HEK293 (cell line): ENCODE data around the gene TMEM98.

ENCODE experiments used
- CTCF ChIA-PET: fragments of 350-600 bp; formaldehyde crosslinking; extraction: SDS; loops from one replicate; lab custom pipeline; 2021; ENCODE audit warnings: antibody characterized with exemption; lab: Yijun Ruan, JAX
- POLR2A ChIA-PET: fragments of 300-600 bp; formaldehyde crosslinking; extraction: SDS; loops from one replicate; lab custom pipeline; 2020; ENCODE audit warnings: antibody characterized with exemption, inconsistent platforms; lab: Yijun Ruan, JAX
- H3K27ac ChIP-seq: fragments of 200-500 bp; sonication (Bioruptor generic); 2 replicates; pipeline ENCODE4 v1.5.1; 2014; ENCODE audit warnings: low read depth, low read length, control low read depth, inconsistent platforms; ENCODE audit errors: extremely low read depth
- H3K36me3 ChIP-seq, 2 experiments: fragments of 200-500 bp in 1 of 2; sonication (Bioruptor generic) in 1 of 2; 1 replicate in 1 of 2; 2 replicates in 1 of 2; pipeline ENCODE4 v1.5.1; 2014 to 2017; ENCODE audit warnings: inconsistent platforms in 2 of 2, low read length in 2 of 2; ENCODE audit not compliant: control insufficient read depth in 2 of 2, insufficient read depth in 1 of 2
- H3K4me1 ChIP-seq: fragments of 200-500 bp; sonication (Bioruptor generic); 2 replicates; pipeline ENCODE4 v1.5.1; 2014; ENCODE audit warnings: mild to moderate bottlenecking, low read length, inconsistent platforms; ENCODE audit not compliant: control insufficient read depth, insufficient read depth
- H3K4me3 ChIP-seq: 2 replicates; pipeline ENCODE4 v1.5.1; 2011; ENCODE audit warnings: low read depth, mild to moderate bottlenecking, control low read depth, low read length, moderate library complexity
- H3K9me3 ChIP-seq: fragments of 200-500 bp; sonication (Bioruptor generic); 2 replicates; pipeline ENCODE4 v1.5.1; 2014; ENCODE audit warnings: low read depth, low read length, inconsistent platforms; ENCODE audit not compliant: control insufficient read depth, insufficient read depth
- BCL6B ChIP-seq: fragments of 450-650 bp; formaldehyde crosslinking; IDR thresholded peaks from 2 replicates; pipeline ENCODE4 v1.5.1; 2017; ENCODE audit warnings: missing biosample characterization, missing genetic modification characterization
- TCF7L2 ChIP-seq: IDR thresholded peaks from 2 replicates; pipeline ENCODE4 v1.6.1; 2011; ENCODE audit warnings: low read depth, mild to moderate bottlenecking, inconsistent platforms, low read length, moderate library complexity, borderline replicate concordance
- TRIM28 ChIP-seq: IDR thresholded peaks from 2 replicates; pipeline ENCODE4 v1.6.1; 2011; ENCODE audit warnings: low read length, control low read depth, borderline replicate concordance
- ZBTB11 ChIP-seq: fragments of 450-650 bp; formaldehyde crosslinking; conservative IDR thresholded peaks from 2 replicates; pipeline ENCODE4 v1.5.1; 2016; ENCODE audit warnings: low read depth, missing biosample characterization, missing genetic modification characterization
- ZBTB48 ChIP-seq: fragments of 450-650 bp; formaldehyde crosslinking; IDR thresholded peaks from 2 replicates; pipeline ENCODE4 v1.5.1; 2016; ENCODE audit warnings: missing biosample characterization, missing genetic modification characterization
- ZIC2 ChIP-seq: fragments of 450-650 bp; formaldehyde crosslinking; IDR thresholded peaks from 2 replicates; pipeline ENCODE4 v1.5.1; 2016; ENCODE audit warnings: missing biosample characterization, missing genetic modification characterization
- ZNF121 ChIP-seq: fragments of 450-650 bp; formaldehyde crosslinking; IDR thresholded peaks from 2 replicates; pipeline ENCODE4 v1.5.1; 2016; ENCODE audit warnings: missing biosample characterization, missing genetic modification characterization
- ZNF335 ChIP-seq: fragments of 450-650 bp; formaldehyde crosslinking; conservative IDR thresholded peaks from 2 replicates; pipeline ENCODE4 v1.5.1; 2016; ENCODE audit warnings: missing biosample characterization, missing genetic modification characterization
- ZNF423 ChIP-seq: fragments of 450-650 bp; formaldehyde crosslinking; IDR thresholded peaks from 2 replicates; pipeline ENCODE4 v1.5.1; 2016; ENCODE audit warnings: missing biosample characterization, missing genetic modification characterization
- ZNF473 ChIP-seq: fragments of 450-650 bp; formaldehyde crosslinking; IDR thresholded peaks from 2 replicates; pipeline ENCODE4 v1.5.1; 2017; ENCODE audit warnings: missing biosample characterization, missing genetic modification characterization
- ZNF48 ChIP-seq: fragments of 450-650 bp; formaldehyde crosslinking; IDR thresholded peaks from 2 replicates; pipeline ENCODE4 v1.5.1; 2016; ENCODE audit warnings: missing biosample characterization, missing genetic modification characterization
- ZNF623 ChIP-seq: fragments of 450-650 bp; formaldehyde crosslinking; IDR thresholded peaks from 2 replicates; pipeline ENCODE4 v1.5.1; 2016; ENCODE audit warnings: missing biosample characterization, missing genetic modification characterization
- ZNF76 ChIP-seq: fragments of 450-650 bp; formaldehyde crosslinking; IDR thresholded peaks from 2 replicates; pipeline ENCODE4; 2016; ENCODE audit warnings: low read depth, missing biosample characterization, missing genetic modification characterization, borderline replicate concordance
- ZSCAN18 ChIP-seq: fragments of 450-650 bp; formaldehyde crosslinking; IDR thresholded peaks from 2 replicates; pipeline ENCODE4 v1.5.1; 2016; ENCODE audit warnings: missing biosample characterization, missing genetic modification characterization
- TF ChIP-seq, protein P1 (sequence below): fragments of 450-650 bp; formaldehyde crosslinking; IDR thresholded peaks from 2 replicates; pipeline ENCODE4 v1.5.1; 2016; ENCODE audit warnings: missing biosample characterization, missing genetic modification characterization, borderline replicate concordance

TMEM98 gene

DNA sequence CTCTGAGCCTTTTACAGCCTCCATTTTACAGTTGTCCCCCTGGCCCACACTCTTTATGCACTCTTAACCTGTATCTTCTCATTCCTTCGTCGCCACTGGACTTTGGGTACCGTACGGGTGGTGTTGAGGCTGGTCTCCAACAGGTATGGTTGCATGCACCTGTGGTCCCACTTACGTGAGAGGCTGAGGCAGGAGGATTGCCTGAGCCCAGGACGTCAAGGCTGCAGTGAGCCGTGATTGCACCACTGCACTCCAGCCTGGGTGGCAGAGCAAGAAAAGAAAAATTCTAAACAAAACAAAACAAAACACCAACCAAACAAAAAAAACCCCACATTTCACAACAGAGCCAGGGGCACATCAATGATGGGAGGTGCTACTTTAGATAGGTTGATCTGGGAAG lies 14.4 kb upstream of the TMEM98 start (continued):
- TF ChIP-seq ZBTB11 (tag by site-specific recombination) (no peak), TRIM28 (no peak), ZNF76 (tag by site-specific recombination) (no peak)
- TF ChIP-seq, protein P1, sequence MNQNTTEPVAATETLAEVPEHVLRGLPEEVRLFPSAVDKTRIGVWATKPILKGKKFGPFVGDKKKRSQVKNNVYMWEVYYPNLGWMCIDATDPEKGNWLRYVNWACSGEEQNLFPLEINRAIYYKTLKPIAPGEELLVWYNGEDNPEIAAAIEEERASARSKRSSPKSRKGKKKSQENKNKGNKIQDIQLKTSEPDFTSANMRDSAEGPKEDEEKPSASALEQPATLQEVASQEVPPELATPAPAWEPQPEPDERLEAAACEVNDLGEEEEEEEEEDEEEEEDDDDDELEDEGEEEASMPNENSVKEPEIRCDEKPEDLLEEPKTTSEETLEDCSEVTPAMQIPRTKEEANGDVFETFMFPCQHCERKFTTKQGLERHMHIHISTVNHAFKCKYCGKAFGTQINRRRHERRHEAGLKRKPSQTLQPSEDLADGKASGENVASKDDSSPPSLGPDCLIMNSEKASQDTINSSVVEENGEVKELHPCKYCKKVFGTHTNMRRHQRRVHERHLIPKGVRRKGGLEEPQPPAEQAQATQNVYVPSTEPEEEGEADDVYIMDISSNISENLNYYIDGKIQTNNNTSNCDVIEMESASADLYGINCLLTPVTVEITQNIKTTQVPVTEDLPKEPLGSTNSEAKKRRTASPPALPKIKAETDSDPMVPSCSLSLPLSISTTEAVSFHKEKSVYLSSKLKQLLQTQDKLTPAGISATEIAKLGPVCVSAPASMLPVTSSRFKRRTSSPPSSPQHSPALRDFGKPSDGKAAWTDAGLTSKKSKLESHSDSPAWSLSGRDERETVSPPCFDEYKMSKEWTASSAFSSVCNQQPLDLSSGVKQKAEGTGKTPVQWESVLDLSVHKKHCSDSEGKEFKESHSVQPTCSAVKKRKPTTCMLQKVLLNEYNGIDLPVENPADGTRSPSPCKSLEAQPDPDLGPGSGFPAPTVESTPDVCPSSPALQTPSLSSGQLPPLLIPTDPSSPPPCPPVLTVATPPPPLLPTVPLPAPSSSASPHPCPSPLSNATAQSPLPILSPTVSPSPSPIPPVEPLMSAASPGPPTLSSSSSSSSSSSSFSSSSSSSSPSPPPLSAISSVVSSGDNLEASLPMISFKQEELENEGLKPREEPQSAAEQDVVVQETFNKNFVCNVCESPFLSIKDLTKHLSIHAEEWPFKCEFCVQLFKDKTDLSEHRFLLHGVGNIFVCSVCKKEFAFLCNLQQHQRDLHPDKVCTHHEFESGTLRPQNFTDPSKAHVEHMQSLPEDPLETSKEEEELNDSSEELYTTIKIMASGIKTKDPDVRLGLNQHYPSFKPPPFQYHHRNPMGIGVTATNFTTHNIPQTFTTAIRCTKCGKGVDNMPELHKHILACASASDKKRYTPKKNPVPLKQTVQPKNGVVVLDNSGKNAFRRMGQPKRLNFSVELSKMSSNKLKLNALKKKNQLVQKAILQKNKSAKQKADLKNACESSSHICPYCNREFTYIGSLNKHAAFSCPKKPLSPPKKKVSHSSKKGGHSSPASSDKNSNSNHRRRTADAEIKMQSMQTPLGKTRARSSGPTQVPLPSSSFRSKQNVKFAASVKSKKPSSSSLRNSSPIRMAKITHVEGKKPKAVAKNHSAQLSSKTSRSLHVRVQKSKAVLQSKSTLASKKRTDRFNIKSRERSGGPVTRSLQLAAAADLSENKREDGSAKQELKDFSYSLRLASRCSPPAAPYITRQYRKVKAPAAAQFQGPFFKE (tag by site-specific recombination) = no peak

DNA sequence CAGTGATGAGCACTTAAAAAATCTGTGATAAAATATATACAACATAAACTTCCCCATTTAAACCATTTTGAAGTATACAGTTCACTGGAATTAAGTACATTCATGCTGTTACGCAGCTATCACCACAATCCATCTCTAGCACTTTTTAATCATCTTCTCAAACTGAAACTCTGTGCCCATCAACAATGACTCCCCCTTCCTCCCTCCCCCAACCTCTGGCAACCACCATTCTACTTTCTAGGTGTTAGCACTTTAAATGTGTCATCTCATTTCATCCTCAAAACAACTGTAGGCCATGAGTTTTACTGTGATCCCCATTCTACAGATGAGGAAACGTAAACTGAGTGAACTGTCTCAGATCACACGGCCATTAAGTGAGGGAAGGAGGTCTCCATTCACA lies 13.8 kb upstream of the TMEM98 start:
- TF ChIP-seq ZNF423 (tag by site-specific recombination) (no peak), ZNF623 (tag by site-specific recombination) (no peak), ZSCAN18 (tag by site-specific recombination) (no peak), ZNF48 (tag by site-specific recombination) (no peak), TCF7L2 (no peak), ZIC2 (tag by site-specific recombination) (no peak), BCL6B (tag by site-specific recombination) (no peak), ZNF121 (tag by site-specific recombination) (no peak), ZNF335 (tag by site-specific recombination) (no peak), ZBTB48 (no peak), ZNF473 (tag by site-specific recombination) (no peak)
- Histone ChIP-seq H3K36me3 (no peaks in the 10 kb centered on the region), H3K27ac (no peak overlapping the region), H3K4me1 (no peaks in the 10 kb centered on the region), H3K9me3 (no peaks in the 10 kb centered on the region), H3K4me3 (no peak overlapping the region)
- CTCF ChIA-PET = interaction anchor here (0.6 to 7.1 kb wide), 5 partner anchors 22 to 837 kb away, joined by 3 to 69 read pairs (median 6); partner anchors contain the start of gene MYO1D
- POLR2A ChIA-PET = no interaction called here
